A549 (cell line): Measurements from ENCODE around the gene CABP2. TPM values are rescaled to one million over a fixed set of nuclear protein-coding genes. Genes with fewer than 3 reads are reported as not detected.

Source experiments
- ATAC-seq, 2 experiments: fragments of 200-7000 bp in 1 of 2; fragments of >200 bp in 1 of 2; cut with Nextera tagmentation in 1 of 2; cut with Tn5 transposase in 1 of 2; 3 replicates each; pipeline versions ENCODE4 v1.8.0 to v1.9.1; 2018 to 2020; ENCODE audit warnings: mild to moderate bottlenecking in 1 of 2, moderate library complexity in 1 of 2
- CTCF ChIA-PET: fragments of 300-600 bp; sonication (Branson Sonifier 250); formaldehyde crosslinking; extraction: SDS; loops from one replicate; lab custom pipeline; 2021; ENCODE audit warnings: antibody characterized with exemption, inconsistent platforms; lab: Yijun Ruan, JAX
- POLR2A ChIA-PET: fragments of 350-600 bp; formaldehyde crosslinking; extraction: SDS; loops from one replicate; lab custom pipeline; 2021; ENCODE audit warnings: antibody characterized with exemption, inconsistent platforms; lab: Yijun Ruan, JAX
- DNase-seq, 2 experiments: peaks; one replicate each; pipeline versions ENCODE4 v3.0.0 to v3.0.0-alpha.2; 2011 to 2016; ENCODE audit warnings: low read depth in 1 of 2, low spot score in 1 of 2
- FAIRE-seq: peaks from 2 replicates; lab custom pipeline; 2011; peaks lifted over from hg19 to GRCh38; lab: Jason Lieb, UNC
- H3K27ac ChIP-seq, 2 experiments: fragments of >200 bp; sonication (Bioruptor Twin); formaldehyde crosslinking; 3 replicates each; pipeline ENCODE4 v1.5.1; 2016 to 2017
- H3K4me1 ChIP-seq: fragments of >200 bp; sonication (Bioruptor Twin); formaldehyde crosslinking; 3 replicates; pipeline ENCODE4 v1.6.1; 2016
- H3K4me2 ChIP-seq: fragments of >200 bp; sonication (Bioruptor Twin); formaldehyde crosslinking; 3 replicates; pipeline ENCODE4 v1.6.1; 2016
- H3K4me3 ChIP-seq: fragments of >200 bp; sonication (Bioruptor Twin); formaldehyde crosslinking; 3 replicates; pipeline ENCODE4 v1.5.1; 2016
- H3K9me3 ChIP-seq: fragments of >200 bp; sonication (Bioruptor Twin); formaldehyde crosslinking; 3 replicates; pipeline ENCODE4 v1.6.1; 2016
- BCL3 ChIP-seq: fragments of >200 bp; sonication (Bioruptor Twin); formaldehyde crosslinking; IDR thresholded peaks from 3 replicates; pipeline ENCODE4 v1.6.1; 2016
- BHLHE40 ChIP-seq: IDR thresholded peaks from 2 replicates; pipeline ENCODE4 v1.6.1; 2012; ENCODE audit warnings: low read depth, low read length, inconsistent platforms
- CBX2 ChIP-seq: fragments of 200-600 bp; sonication (generic); IDR thresholded peaks from 2 replicates; pipeline ENCODE4 v1.6.1; 2016; ENCODE audit warnings: low read depth, mild to moderate bottlenecking, borderline replicate concordance
- CHD4 ChIP-seq: fragments of 200-600 bp; sonication (generic); IDR thresholded peaks from 2 replicates; pipeline ENCODE4 v1.6.1; 2016; ENCODE audit warnings: antibody characterized with exemption, mild to moderate bottlenecking, borderline replicate concordance
- CTCF ChIP-seq: fragments of >200 bp; sonication (Bioruptor Twin); formaldehyde crosslinking; IDR thresholded peaks from 3 replicates; pipeline ENCODE4 v1.5.1; 2016
- FOSB ChIP-seq: fragments of 250-450 bp; sonication (Bioruptor Pico); IDR thresholded peaks from 2 replicates; pipeline ENCODE4 v1.5.0; 2020; ENCODE audit warnings: mild to moderate bottlenecking, moderate library complexity
- HDAC2 ChIP-seq: fragments of 200-600 bp; sonication (generic); IDR thresholded peaks from 2 replicates; pipeline ENCODE4 v1.6.1; 2016
- HOXB13 ChIP-seq: fragments of 250-450 bp; sonication (Bioruptor Pico); IDR thresholded peaks from 2 replicates; pipeline ENCODE4 v1.5.0; 2020; ENCODE audit warnings: low read depth, mild to moderate bottlenecking, moderate library complexity
- HOXB5 ChIP-seq: fragments of 250-450 bp; sonication (Bioruptor Pico); IDR thresholded peaks from 2 replicates; pipeline ENCODE4 v1.5.0; 2020; ENCODE audit warnings: mild to moderate bottlenecking, moderate library complexity
- KDM1A ChIP-seq: fragments of 200-600 bp; sonication (generic); IDR thresholded peaks from 2 replicates; pipeline ENCODE4 v1.6.1; 2016; ENCODE audit warnings: low read depth, mild to moderate bottlenecking
- NPAS2 ChIP-seq: fragments of 250-450 bp; sonication (Bioruptor Pico); IDR thresholded peaks from 2 replicates; pipeline ENCODE4 v1.8.0; 2022; ENCODE audit warnings: mild to moderate bottlenecking, moderate library complexity, borderline replicate concordance
- PBX3 ChIP-seq: IDR thresholded peaks from 2 replicates; pipeline ENCODE4 v1.6.1; 2012
- PHF8 ChIP-seq: fragments of 200-600 bp; sonication (generic); IDR thresholded peaks from 2 replicates; pipeline ENCODE4 v1.6.1; 2016; ENCODE audit warnings: low read depth, mild to moderate bottlenecking, antibody characterized with exemption, moderate library complexity, borderline replicate concordance
- POLR2A ChIP-seq: IDR thresholded peaks from 2 replicates; pipeline ENCODE4 v1.6.1; 2012; ENCODE audit warnings: mild to moderate bottlenecking, low read length
- RCOR1 ChIP-seq: fragments of 150-350 bp; IDR thresholded peaks from 2 replicates; pipeline ENCODE4 v1.6.1; 2014; ENCODE audit warnings: antibody characterized with exemption, low read length, low read depth
- RFX5 ChIP-seq: fragments of 450-650 bp; IDR thresholded peaks from 2 replicates; pipeline ENCODE4 v1.7.1; 2014; ENCODE audit warnings: antibody characterized with exemption, mild to moderate bottlenecking, moderate library complexity
- TFCP2L1 ChIP-seq: fragments of 250-450 bp; sonication (Bioruptor Pico); IDR thresholded peaks from 2 replicates; pipeline ENCODE4 v1.5.0; 2021; ENCODE audit warnings: mild to moderate bottlenecking
- USF2 ChIP-seq: fragments of 450-650 bp; IDR thresholded peaks from 2 replicates; pipeline ENCODE4 v1.6.1; 2014; ENCODE audit warnings: antibody characterized with exemption
- WGBS: methylation state at CpG from one replicate; pipeline ENCODE4 v1.1.6; 2017; ENCODE audit errors: missing lambda C conversion rate; 5-methylcytosine and 5-hydroxymethylcytosine counted together
- polyA plus RNA-seq, 4 experiments: library from polyadenylated mRNA; depleted of rRNA in 3 of 4; stranded (reverse); fragments of >200 nt; fragmentation: RNase III in 1 of 4; extraction: RNeasy Plus Mini Kit Qiagen cat#74134 plus additional on column Dnase treatment in 1 of 4; gene quantifications; 2 replicates in 3 of 4; 3 replicates in 1 of 4; pipeline ENCODE4 v1.2.3, GENCODE V29; 2011 to 2017
- TF ChIP-seq, protein P1 (sequence below): IDR thresholded peaks from 2 replicates; pipeline ENCODE4 v1.6.1; 2012
- TF ChIP-seq, protein P2 (sequence below): fragments of >200 bp; sonication (Bioruptor Twin); formaldehyde crosslinking; IDR thresholded peaks from 2 replicates; pipeline ENCODE4 v1.6.1; 2016
- TF ChIP-seq, protein P3 (sequence below): IDR thresholded peaks from 2 replicates; pipeline ENCODE4 v1.6.1; 2012; ENCODE audit warnings: low read depth, borderline replicate concordance
- TF ChIP-seq, protein P4 (sequence below): fragments of 200-600 bp; sonication (generic); IDR thresholded peaks from 2 replicates; pipeline ENCODE4 v1.6.1; 2016; ENCODE audit warnings: antibody characterized with exemption, mild to moderate bottlenecking, moderate library complexity
- TF ChIP-seq, protein P5 (sequence below): fragments of 150-350 bp; IDR thresholded peaks from 2 replicates; pipeline ENCODE4 v1.6.1; 2014; ENCODE audit warnings: low read depth, mild to moderate bottlenecking, low read length

CABP2 gene
- polyA plus RNA-seq, 2 of the 4 experiments (the other 2 are of a cell fraction), result not detected

GRCh38 chr11:67508486-67509121 lies 14.6 kb downstream of the CABP2 start (continued):
- TF ChIP-seq, protein P1, sequence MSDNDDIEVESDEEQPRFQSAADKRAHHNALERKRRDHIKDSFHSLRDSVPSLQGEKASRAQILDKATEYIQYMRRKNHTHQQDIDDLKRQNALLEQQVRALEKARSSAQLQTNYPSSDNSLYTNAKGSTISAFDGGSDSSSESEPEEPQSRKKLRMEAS, result peak; percentile 40
- no peak for TF ChIP-seq CBX2
- TF ChIP-seq, protein P2, sequence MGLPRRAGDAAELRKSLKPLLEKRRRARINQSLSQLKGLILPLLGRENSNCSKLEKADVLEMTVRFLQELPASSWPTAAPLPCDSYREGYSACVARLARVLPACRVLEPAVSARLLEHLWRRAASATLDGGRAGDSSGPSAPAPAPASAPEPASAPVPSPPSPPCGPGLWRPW, result no peak
- TF ChIP-seq, protein P3, sequence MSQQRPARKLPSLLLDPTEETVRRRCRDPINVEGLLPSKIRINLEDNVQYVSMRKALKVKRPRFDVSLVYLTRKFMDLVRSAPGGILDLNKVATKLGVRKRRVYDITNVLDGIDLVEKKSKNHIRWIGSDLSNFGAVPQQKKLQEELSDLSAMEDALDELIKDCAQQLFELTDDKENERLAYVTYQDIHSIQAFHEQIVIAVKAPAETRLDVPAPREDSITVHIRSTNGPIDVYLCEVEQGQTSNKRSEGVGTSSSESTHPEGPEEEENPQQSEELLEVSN, result peak; percentile 38; the same call in 1 of the 2 replicates
- TF ChIP-seq, all 56 proteins: peak for 12

- ATAC-seq (peak; percentile 67 to 86), DNase-seq (peak; percentile 97 to 100), FAIRE-seq (peak; percentile 79)
- Histone ChIP-seq H3K4me1 (peaks cover 34% of the 10 kb centered on the region), H3K27ac (peak within 1 kb of the TSS; percentile 81 to 90), H3K4me2 (peak within 1 kb of the TSS; percentile 85), H3K4me3 (peak within 1 kb of the TSS; percentile 68), H3K9me3 (no peaks in the 10 kb centered on the region)
- ChIA-PET CTCF (interaction anchor here (0.7 to 1.1 kb wide), 5 partner anchors 76 to 162 kb away, joined by 3 to 6 read pairs (median 4); partner anchors contain the start of gene GSTP1), POLR2A (interaction anchor here (0.6 kb wide), 1 partner anchor 121 kb away, joined by 3 read pairs; no protein-coding TSS in a partner anchor)
- WGBS, result 1% methylated on average over 10 of the region's 57 CpGs
- TF ChIP-seq TFCP2L1 (0 out of 2 replicates have a peak, but pooled peaks have one; percentile 63), HOXB5 (peak; percentile 39; the same call in 1 of the 2 replicates), HDAC2 (peak; percentile 97), FOSB (CRISPR knock-in tag) (0 out of 2 replicates have a peak, but pooled peaks have one; percentile 40), USF2 (no peak), CTCF (0 out of 3 replicates have a peak, but pooled peaks have one; percentile 7), POLR2A (peak; percentile 68), RCOR1 (peak; percentile 97), BHLHE40 (0 out of 2 replicates have a peak, but pooled peaks have one; percentile 29), KDM1A (peak; percentile 98), RFX5 (peak; percentile 77), PBX3 (peak; percentile 97), PHF8 (peak; percentile 70), BCL3 (peak; percentile 18; the same call in 1 of the 3 replicates), HOXB13 (CRISPR knock-in tag) (no peak), NPAS2 (CRISPR knock-in tag) (no peak), CHD4 (peak; percentile 94)
- TF ChIP-seq, protein P3, result no peak
- TF ChIP-seq, protein P4, sequence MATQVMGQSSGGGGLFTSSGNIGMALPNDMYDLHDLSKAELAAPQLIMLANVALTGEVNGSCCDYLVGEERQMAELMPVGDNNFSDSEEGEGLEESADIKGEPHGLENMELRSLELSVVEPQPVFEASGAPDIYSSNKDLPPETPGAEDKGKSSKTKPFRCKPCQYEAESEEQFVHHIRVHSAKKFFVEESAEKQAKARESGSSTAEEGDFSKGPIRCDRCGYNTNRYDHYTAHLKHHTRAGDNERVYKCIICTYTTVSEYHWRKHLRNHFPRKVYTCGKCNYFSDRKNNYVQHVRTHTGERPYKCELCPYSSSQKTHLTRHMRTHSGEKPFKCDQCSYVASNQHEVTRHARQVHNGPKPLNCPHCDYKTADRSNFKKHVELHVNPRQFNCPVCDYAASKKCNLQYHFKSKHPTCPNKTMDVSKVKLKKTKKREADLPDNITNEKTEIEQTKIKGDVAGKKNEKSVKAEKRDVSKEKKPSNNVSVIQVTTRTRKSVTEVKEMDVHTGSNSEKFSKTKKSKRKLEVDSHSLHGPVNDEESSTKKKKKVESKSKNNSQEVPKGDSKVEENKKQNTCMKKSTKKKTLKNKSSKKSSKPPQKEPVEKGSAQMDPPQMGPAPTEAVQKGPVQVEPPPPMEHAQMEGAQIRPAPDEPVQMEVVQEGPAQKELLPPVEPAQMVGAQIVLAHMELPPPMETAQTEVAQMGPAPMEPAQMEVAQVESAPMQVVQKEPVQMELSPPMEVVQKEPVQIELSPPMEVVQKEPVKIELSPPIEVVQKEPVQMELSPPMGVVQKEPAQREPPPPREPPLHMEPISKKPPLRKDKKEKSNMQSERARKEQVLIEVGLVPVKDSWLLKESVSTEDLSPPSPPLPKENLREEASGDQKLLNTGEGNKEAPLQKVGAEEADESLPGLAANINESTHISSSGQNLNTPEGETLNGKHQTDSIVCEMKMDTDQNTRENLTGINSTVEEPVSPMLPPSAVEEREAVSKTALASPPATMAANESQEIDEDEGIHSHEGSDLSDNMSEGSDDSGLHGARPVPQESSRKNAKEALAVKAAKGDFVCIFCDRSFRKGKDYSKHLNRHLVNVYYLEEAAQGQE, result 0 out of 2 replicates have a peak, but pooled peaks have one; percentile 34
- TF ChIP-seq, protein P5, sequence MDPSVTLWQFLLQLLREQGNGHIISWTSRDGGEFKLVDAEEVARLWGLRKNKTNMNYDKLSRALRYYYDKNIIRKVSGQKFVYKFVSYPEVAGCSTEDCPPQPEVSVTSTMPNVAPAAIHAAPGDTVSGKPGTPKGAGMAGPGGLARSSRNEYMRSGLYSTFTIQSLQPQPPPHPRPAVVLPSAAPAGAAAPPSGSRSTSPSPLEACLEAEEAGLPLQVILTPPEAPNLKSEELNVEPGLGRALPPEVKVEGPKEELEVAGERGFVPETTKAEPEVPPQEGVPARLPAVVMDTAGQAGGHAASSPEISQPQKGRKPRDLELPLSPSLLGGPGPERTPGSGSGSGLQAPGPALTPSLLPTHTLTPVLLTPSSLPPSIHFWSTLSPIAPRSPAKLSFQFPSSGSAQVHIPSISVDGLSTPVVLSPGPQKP, result no peak
Observed at GRCh38 chr11:67507864-67508485, 15.3 kb downstream of the CABP2 start, which contains the start of gene CDK2AP2. CDK2AP2 (minus strand) TSS chr11:67508162; CDS start chr11:67508082, 80 bp downstream.
